HG02884 (cell line): ENCODE results near the gene RNU6-9.

ENCODE experiments used
- ATAC-seq: cut with Tn5 transposase; IDR thresholded peaks from one replicate; pipeline ENCODE4 v1.9.1; 2021; ENCODE audit warnings: mild to moderate bottlenecking, moderate library complexity; ENCODE audit not compliant: unreplicated experiment

Gene RNU6-9

GRCh38 chr19:896434-896833 is 3.1 kb downstream of the RNU6-9 start:
- no peak for ATAC-seq

GRCh38 chr19:896999-897398 is 3.7 kb downstream of the RNU6-9 start:
- ATAC-seq, result no peak

GRCh38 chr19:897442-898039 is 4.3 kb downstream of the RNU6-9 start:
- ATAC-seq, result no peak

DNA sequence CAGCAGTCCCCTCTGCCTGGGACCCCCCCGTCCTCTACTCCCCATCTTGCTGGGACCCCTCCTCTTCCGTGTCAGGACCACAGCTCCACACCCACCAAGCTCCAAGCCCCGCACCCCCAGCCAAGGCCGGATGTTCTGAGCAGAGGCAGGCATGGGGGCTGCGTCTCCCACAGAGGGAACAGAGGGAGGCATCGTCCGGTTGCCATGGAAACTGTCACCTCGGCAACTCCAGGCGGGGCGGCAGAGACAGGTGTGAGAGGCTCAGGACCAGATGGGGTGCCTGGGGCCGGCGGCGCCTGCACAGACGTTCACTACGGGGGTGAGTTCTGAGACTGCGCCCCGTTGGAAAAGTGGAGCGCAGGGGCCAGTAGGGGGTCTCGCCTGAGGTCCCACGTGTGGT is 5.4 kb downstream of the RNU6-9 start:
- ATAC-seq, result no peak

GRCh38 chr19:899336-900042 is 6.2 kb downstream of the RNU6-9 start:
- ATAC-seq, result no peak

DNA sequence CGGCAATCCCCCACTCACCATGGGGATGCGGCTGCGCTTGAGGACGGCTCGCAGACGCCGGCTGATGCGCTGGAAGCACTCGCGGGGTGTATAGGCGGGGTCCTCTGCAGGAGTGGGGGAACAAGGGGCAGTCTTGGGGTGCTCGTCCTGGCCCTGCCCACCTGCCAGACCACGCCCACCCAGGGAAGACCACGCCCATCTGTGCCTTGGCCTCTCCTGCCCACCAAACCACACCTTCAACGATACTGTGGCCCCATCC is 6.7 kb downstream of the RNU6-9 start:
- no peak for ATAC-seq

- ATAC-seq, result no peak
Observed at GRCh38 chr19:900302-901111, 7.2 kb downstream of the RNU6-9 start.

DNA sequence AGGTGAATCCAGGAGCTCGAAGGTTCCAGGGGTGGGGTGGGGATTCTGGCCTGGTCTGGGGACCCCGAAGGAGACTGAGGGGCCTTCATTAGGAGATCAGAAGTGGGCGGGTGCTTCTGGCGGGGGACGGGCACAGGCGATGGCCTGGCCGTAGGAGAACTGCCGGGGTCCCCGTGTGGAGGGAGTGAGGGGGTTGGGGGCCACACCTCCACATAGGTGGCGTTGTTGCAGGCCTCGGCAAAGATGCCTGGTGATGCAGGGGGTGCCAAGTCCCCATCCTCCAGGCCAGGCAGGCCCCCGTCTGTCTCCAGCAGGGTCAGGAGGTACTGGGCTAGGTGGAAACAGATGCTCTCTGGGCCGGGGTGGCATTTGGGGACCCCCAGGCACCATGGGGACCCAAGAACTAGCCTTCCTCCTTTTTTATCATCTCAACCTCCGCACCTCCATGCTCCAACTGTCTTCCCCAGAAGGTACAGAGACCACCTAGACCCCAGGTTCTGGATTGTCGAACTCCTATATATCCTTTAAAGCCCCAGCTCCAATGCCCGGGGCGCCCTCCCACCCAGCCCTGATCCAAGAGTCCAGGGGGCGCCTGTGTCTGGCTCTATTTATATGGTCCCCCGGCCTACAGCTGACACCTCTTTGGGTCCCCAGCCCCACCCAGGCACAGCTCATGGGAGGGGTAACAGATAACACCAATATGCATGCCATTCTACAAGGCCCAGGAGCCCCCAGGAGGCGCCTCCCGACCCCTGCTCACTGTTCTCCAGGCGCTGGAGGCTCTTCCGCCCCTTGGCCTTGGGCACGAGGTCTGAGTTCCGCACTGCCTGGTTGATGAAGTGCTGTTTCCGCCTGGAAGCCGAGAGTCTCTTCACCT is 8.2 kb downstream of the RNU6-9 start:
- ATAC-seq, result no peak

GRCh38 chr19:902093-902370 is 8.7 kb downstream of the RNU6-9 start:
- no peak for ATAC-seq

DNA sequence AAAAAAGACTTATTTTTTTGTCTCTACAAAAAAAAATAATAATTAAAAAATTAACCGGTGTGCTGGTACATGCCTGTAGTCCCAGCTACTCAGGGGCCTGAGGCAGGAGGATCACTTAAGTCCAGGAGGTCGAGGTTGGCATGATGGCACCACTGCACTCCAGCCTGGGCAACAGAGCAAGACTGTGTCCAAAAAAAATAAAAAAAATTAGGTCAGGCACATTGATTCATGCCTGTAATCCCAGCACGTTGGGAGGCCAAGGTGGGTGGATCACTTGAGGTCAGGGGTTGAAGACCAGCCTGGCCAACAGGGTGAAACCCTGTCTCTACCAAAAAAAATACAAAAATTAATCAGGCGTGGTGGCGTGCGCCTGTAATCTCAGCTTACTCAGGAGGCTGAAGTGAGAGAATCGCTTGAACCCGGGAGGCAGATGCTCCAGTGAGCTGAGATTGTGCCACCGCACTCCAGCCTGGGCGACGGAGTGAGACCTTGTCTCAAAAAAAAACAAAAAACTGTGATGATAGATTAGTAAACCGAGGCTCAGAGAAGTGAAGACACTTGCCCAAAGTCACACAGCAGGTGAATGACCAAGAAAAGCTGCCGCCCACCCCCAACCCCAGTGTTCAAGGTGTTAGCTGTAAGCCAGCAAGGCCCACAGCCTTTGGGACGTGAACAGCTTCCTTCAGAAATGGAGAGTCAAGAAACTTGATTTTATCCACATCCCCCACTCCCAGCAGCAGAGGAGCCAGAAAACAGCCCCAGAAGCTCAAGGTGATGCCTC is 9.4 kb downstream of the RNU6-9 start:
- no peak for ATAC-seq

GRCh38 chr19:903266-903797 is 10.0 kb downstream of the RNU6-9 start:
- no peak for ATAC-seq

- ATAC-seq, result no peak
Observed at GRCh38 chr19:904545-904944, 11.3 kb downstream of the RNU6-9 start.

DNA sequence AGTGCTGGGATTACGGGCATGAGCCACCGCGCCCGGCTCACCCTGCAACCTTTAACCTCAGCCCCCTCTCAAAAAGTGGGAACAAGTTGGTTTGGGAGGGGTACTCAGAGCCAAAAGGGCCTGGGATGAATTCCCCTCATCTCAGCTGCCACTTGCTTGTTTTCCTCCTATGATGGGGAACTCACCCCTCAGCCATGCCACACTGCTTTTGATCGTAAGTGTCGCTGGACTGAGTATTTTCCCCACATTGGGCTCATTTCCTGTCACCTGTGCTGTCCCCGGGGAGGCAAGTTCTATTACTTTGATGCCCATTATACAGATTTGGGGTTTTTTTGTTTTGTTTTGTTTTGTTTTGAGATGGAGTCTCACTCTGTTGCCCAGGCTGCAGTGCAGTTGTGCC is 13.2 kb downstream of the RNU6-9 start:
- no peak for ATAC-seq

DNA sequence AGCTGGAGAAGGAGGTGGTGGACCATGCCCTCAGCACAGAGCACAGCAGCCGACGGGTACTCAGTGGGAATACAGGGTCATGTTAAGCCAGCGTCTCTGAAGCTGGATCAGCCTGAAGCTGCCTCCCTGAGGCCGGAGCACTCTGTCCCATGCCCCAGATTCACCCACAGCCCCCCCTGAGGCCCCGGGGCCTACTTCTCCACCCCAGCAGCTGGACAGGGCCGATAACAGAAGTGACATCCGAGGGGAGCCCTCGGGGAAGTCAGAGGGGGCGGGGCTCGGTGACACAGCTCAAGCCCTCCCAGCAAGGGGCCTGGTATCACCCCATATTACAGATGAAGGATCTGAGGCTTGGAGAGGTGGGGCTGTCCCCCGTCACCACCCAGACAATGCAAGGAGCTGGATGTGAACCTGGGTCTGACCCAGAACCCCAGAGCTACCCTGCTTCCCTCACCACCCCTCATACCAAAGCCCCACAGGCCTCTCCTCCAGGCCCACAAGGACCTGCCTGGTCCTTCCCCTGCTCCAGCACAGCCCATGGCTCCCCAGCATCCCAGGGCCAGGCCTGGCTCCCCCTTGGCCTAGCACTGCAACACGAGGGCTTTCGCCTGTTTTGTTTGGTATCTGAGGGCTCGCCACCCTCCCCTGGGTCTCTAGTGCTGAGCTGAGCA is 14.0 kb downstream of the RNU6-9 start:
- ATAC-seq, result no peak

DNA sequence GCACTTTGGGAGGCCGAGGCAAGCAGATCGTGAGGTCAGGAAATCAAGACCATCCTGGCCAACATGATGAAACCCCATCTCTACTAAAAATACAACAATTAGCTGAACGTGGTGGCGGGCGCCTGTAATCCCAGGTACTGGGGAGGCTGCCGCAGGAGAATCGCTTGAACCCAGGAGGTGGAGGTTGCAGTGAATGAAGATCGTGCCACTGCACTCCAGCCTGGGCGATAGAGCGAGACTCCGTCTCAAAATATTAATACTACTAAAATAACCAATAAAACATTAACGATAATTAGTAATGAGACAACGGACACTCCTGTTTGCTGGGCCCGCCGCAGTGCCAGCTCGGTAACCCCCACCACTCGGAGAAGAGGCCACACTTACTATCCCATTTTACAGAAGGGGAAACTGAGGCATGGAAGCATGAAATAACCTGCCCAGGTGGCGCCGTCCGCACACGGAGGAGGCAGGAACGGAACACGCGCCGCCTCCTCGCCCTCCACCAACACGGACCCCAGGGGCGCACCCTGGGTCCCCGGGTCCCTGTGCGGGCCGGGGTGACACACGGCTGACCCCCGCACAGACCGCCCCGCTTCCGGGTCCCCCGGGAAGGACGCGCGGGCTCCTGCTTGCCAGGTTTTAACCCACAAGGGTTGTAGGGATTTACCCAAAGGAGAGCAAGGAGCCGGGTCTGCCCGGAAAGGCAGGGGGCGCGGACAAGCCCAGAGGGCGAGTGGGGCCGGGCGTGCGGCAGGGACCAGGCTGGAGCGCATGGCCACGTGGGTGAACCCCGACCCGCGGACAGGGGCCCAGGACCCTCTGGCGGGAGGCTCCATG is 18.1 kb downstream of the RNU6-9 start:
- no peak for ATAC-seq

DNA sequence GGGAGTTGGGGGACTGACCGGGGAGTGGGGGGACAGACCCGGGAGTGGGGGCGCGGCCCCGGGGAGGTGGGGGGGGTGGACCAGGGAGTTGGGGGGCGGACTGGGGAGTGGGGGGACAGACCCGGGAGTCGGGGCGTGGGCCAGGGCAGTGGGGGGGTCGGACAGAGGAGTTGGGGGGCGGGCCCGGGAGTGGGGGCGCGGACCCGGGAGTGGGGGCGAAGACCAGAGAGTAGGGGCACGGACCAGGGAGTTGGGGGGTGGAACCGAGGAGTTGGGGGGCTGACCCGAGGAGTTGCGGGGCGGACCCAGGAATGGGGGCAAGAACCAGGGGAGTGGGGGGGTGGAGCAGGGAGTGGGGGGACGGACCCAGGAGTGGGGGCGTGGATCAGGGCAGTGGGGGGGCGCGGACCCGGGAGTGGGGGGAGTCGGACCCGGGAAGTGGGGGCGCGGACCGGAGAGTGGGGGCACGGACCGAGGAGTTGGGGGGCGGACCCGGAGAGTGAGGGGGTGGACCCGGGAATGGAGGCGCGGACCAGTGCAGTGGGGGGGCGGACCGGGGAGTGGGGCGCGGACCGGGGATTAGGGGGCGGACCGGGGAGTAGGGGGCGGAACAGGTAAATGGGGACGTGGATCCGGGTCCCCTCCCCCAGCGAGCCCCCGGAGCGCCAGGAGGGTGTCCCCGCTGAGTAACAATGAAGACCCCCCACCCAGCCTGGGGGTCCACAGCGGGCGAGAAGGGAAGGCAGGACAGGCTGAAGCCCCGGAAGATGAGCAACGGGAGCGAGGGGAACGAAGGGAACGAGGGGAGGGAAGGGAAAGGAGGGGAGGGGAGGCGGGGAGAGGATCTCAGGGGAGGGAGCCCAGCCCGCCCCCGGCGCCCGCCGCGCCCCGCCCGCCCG is 19.1 kb downstream of the RNU6-9 start:
- ATAC-seq, result no peak

DNA sequence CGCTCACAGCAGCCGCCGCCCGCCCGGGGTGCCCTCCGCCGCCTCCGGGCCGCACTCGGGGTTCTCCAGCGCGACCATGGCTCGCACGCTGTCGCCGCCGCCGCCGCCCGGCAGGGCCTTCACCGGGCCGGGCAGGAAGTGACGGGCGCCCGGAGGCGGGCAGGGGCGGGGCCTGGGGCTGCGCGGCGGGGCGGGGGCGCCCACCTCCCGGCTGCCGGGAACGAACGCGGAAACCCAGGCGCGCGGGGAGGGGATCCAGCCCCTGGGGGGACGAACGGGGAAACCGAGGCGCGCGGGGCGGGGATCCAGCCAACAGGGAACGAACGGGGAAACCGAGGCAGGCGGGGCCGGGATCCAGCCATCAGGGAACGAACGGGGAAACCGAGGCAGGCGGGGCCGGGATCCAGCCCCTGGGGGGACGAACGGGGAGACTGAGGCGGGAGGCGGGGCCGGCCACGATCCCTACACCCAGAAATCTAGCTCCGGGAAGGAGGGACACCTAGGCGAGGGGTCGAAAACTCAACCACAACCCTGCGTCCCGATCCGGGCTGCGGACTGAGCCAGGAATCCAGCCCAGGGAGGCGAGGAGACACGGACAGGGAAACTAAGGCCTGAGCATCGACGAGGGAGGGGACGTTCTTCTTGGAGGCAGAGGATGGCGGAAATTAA is 19.9 kb downstream of the RNU6-9 start, which contains the start of gene R3HDM4:
Gene R3HDM4 (minus strand): TSS at position 140 of the 669 bp plus-strand sequence. CDS start 62 bp downstream, at position 78.
- ATAC-seq, result no peak
